Testis (tissue), 3 donors: ENCODE data around the gene TAF1B. TPM values are rescaled to one million over a fixed set of nuclear protein-coding genes. Genes with fewer than 3 reads are reported as not detected.

Source experiments
- DNase-seq: peaks from one replicate; pipeline ENCODE4 v3.0.0-alpha.2; 2019
- H3K27ac ChIP-seq, 2 donors: fragments of 200-600 bp; sonication (generic); one replicate each; pipeline ENCODE4 v1.5.1; 2019
- H3K27me3 ChIP-seq: fragments of 200-600 bp; sonication (generic); one replicate; pipeline ENCODE4 v1.5.1; 2019
- H3K36me3 ChIP-seq: fragments of 200-600 bp; sonication (generic); one replicate; pipeline ENCODE4 v1.5.1; 2017; ENCODE audit warnings: low read depth; ENCODE audit errors: missing control alignments
- H3K4me1 ChIP-seq: fragments of 200-600 bp; sonication (generic); one replicate; pipeline ENCODE4 v1.5.1; 2019
- H3K4me3 ChIP-seq, 2 donors: fragments of 200-600 bp; sonication (generic); one replicate each; pipeline ENCODE4 v1.5.1; 2017 to 2019
- H3K9me3 ChIP-seq: fragments of 200-600 bp; sonication (generic); one replicate; pipeline ENCODE4 v1.5.1; 2017
- POLR2A ChIP-seq: fragments of 450-650 bp; IDR thresholded peaks from one replicate; pipeline ENCODE4 v1.6.1; 2017; ENCODE audit warnings: antibody characterized with exemption, mild to moderate bottlenecking, moderate library complexity
- WGBS, 2 donors: methylation state at CpG; one replicate each; pipeline ENCODE4 v1.1.5; 2018; 5-methylcytosine and 5-hydroxymethylcytosine counted together
- intact Hi-C: fragments of 100-400 bp; cut with DNase I; formaldehyde crosslinking; loops from one replicate; pipeline ENCODE4 v1.15.1; 2023; ENCODE audit warnings: low total_unique reads
- polyA plus RNA-seq: library from polyadenylated mRNA; stranded (reverse); fragments of 350-450 nt; fragmentation: Illumina TruSeq; extraction: RNeasy Lipid Tissue Mini Kit (QIAGEN cat#74804); gene quantifications from one replicate; pipeline ENCODE4 v1.2.3, GENCODE V29; 2014; ENCODE audit warnings: low read depth, low replicate concordance; ENCODE audit not compliant: insufficient read depth
- total RNA-seq, 2 donors: library from RNA; depleted of rRNA; stranded (reverse); fragments of >200 nt; gene quantifications; one replicate each; pipeline ENCODE4 v1.2.3, GENCODE V29; 2016
- TF ChIP-seq, protein P1 (sequence below), 3 experiments: fragments of 450-650 bp in 2 of 3; fragments of 200-600 bp in 1 of 3; sonication (generic) in 1 of 3; IDR thresholded peaks; one replicate each; pipeline ENCODE4 v1.5.1; 2016 to 2019; ENCODE audit warnings: antibody characterized with exemption in 3 of 3, mild to moderate bottlenecking in 2 of 3, moderate library complexity in 1 of 3

The TAF1B gene
- total and polyA plus RNA-seq, 3 donors from 2014 or later = 13.3 to 22.0 (median 22.0) TPM

DNA sequence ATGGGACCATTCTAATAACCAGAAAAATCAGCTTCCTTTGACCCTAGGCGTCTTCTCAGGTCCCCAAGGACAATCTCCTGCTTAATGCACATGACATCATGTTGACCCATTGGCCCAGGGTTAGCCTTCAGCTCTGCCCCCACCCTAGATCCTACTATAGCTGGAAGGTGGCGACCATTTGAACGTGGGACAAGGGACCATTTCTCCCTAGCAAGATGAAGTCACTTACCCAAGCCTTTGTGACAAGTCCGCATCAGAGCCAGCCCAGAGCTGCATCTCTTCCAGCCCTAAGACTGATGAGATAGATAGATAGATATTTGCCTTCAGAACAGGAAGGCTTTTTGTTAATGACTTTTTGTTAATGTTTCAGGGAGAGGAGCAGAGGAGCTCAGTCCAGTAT, 28.2 kb upstream of the TAF1B start:
- peaks cover 7% of the 10 kb centered on the region for H3K4me1 ChIP-seq
- no peaks in the 10 kb centered on the region for H3K36me3 ChIP-seq
- H3K27ac ChIP-seq = no peak overlapping the region
- 95 to 96% methylated on average over 4 of the region's 4 CpGs for WGBS, 2 donors
- no peak for TF ChIP-seq POLR2A
- TF ChIP-seq, protein P1, sequence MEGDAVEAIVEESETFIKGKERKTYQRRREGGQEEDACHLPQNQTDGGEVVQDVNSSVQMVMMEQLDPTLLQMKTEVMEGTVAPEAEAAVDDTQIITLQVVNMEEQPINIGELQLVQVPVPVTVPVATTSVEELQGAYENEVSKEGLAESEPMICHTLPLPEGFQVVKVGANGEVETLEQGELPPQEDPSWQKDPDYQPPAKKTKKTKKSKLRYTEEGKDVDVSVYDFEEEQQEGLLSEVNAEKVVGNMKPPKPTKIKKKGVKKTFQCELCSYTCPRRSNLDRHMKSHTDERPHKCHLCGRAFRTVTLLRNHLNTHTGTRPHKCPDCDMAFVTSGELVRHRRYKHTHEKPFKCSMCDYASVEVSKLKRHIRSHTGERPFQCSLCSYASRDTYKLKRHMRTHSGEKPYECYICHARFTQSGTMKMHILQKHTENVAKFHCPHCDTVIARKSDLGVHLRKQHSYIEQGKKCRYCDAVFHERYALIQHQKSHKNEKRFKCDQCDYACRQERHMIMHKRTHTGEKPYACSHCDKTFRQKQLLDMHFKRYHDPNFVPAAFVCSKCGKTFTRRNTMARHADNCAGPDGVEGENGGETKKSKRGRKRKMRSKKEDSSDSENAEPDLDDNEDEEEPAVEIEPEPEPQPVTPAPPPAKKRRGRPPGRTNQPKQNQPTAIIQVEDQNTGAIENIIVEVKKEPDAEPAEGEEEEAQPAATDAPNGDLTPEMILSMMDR (IDR thresholded peaks at IDR 0.05) = no peak
- no peaks in the 10 kb centered on the region for H3K27me3 ChIP-seq
- no peak overlapping the region for H3K4me3 ChIP-seq
- intact Hi-C loops = no loop called here
- no peak for DNase-seq
- no peaks in the 10 kb centered on the region for H3K9me3 ChIP-seq

DNA sequence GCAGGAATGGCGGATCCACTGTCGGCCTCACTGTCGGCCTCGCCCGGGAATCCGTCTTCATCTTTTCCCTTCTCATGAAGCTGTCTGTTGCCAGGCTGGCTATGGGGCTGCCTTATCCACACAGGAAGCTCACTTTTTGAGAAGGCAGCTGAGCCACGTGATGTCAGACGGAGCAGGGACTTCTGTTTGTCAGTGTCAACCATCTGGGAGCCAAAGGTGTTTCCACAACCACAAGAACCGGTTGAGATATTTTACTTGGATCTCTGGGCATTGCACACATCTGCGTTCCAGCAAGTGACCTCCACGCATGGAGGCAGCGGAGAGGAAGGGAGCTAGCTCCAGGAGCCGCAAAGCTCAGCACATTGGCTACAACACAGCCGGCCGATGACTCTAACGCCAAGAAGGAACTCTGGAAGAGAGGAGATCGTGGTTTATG, 27.4 kb upstream of the TAF1B start:
- no peak overlapping the region for H3K27ac ChIP-seq
- H3K36me3 ChIP-seq = no peaks in the 10 kb centered on the region
- H3K27me3 ChIP-seq = no peaks in the 10 kb centered on the region
- H3K4me1 ChIP-seq = peaks cover 7% of the 10 kb centered on the region
- TF ChIP-seq POLR2A = no peak
- TF ChIP-seq, protein P1 (IDR thresholded peaks at IDR 0.05) = no peak
- 84 to 86% methylated on average over 16 to 17 of the region's 17 CpGs for WGBS, 2 donors
- no peak overlapping the region for H3K4me3 ChIP-seq
- H3K9me3 ChIP-seq = no peaks in the 10 kb centered on the region
- intact Hi-C loops = no loop called here
- no peak for DNase-seq

DNA sequence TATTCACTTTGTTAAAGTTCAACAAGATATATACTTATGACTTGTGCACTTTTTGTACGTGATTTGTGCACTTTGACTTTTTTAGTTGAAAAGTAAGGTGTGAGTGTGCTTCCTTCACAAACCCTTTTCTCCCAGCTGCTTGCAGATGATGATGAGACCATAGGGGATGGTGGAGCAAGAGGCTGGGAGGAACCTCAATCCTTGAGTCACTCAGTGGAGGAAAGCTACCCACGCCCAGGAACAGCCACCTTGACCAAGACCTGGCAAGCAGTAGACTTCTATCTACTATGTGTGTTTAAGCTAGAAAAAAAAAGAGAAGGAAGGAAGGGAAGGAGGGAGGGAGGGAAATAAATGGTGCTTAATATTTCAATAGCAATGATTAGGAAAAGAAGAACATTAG, 25.2 kb upstream of the TAF1B start:
- peaks cover 7% of the 10 kb centered on the region for H3K4me1 ChIP-seq
- no peaks in the 10 kb centered on the region for H3K36me3 ChIP-seq
- WGBS, 2 donors = 86 to 96% methylated on average over 2 of the region's 2 CpGs
- DNase-seq = no peak
- TF ChIP-seq, protein P1 (IDR thresholded peaks at IDR 0.05) = no peak
- TF ChIP-seq POLR2A = no peak
- no peak overlapping the region for H3K4me3 ChIP-seq
- H3K9me3 ChIP-seq = no peaks in the 10 kb centered on the region
- no peak overlapping the region for H3K27ac ChIP-seq
- intact Hi-C loops = no loop called here
- H3K27me3 ChIP-seq = no peaks in the 10 kb centered on the region

DNA sequence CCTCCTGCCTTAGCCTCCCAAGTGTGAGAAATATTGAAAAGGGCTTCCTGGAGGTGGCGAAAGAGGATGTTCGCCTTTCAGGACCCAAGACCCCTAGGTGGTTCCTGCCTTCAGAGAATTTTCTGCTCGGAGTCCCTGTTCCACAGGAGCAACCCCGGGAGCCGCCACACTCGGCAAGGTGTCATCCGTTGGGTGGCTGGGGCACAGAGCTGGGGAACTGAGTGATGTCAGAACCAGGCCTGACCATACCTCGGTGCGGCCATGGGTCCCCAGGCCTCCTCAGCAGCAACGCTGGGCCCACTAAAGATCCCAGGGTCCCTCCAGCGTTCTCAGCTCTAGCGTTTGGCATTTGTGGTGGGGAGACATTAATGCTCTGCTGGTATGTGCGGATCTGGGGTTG, 23.7 kb upstream of the TAF1B start:
- intact Hi-C loops = no loop called here
- H3K27ac ChIP-seq = no peak overlapping the region

More for the DNA sequence above, 23.7 kb upstream of the TAF1B start:
- H3K36me3 ChIP-seq = no peaks in the 10 kb centered on the region
- no peaks in the 10 kb centered on the region for H3K27me3 ChIP-seq
- no peaks in the 10 kb centered on the region for H3K9me3 ChIP-seq
- DNase-seq = no peak
- H3K4me3 ChIP-seq = no peak overlapping the region
- WGBS, 2 donors = 88 to 90% methylated on average over 13 of the region's 13 CpGs
- no peaks in the 10 kb centered on the region for H3K4me1 ChIP-seq
- TF ChIP-seq, protein P1 (IDR thresholded peaks at IDR 0.05) = no peak
- no peak for TF ChIP-seq POLR2A
